Erythroblast (primary cell): Measurements from ENCODE around the gene NCS1.

Source experiments
- GATA1 ChIP-seq: IDR thresholded peaks from 2 replicates; pipeline ENCODE4 v1.6.1; 2011; ENCODE audit warnings: low read depth, mild to moderate bottlenecking, control low read depth, low read length, moderate library complexity
- POLR2A ChIP-seq: IDR thresholded peaks from 2 replicates; pipeline ENCODE4 v1.6.1; 2011; ENCODE audit warnings: mild to moderate bottlenecking, low read length

DNA sequence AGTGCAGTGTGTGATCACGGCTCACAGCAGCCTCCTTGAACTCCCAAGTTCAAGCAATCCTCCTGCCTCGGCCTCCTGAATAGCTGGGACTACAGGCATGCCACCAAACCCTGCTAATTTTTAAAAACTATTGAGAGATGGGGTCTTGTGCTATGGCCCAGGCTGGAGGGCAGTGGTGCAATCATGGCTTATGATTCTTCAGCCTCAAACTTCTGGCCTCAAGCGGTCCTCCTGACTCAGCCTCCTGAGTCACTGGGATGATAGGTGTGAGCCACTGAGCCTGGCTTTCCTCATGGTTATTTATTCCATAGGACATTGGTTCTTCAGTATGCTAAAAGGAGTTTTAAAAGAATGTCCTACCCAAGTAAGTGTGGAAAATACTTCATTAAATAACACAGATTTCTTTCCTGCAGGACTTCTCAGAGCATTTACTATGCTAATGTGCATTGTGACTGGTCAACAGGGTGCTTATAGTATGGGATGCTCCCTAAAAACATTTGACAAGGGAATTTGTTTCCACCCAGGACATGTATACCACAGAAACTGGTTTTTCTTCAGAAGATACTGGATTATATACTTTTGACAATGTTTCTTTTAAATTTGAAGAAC is 11.2 kb upstream of the NCS1 start:
- TF ChIP-seq POLR2A: no peak
- no peak for TF ChIP-seq GATA1
